WI38 (cell line): ENCODE results near the gene MAP1B.

Experiments
- H3K4me3 ChIP-seq: 2 replicates; pipeline ENCODE4 v1.5.1; 2011; ENCODE audit warnings: low read depth, mild to moderate bottlenecking, control low read depth, low read length
- CTCF ChIP-seq: IDR thresholded peaks from 2 replicates; pipeline ENCODE4 v1.5.1; 2012; ENCODE audit warnings: low read depth, mild to moderate bottlenecking, control low read depth, low read length

The MAP1B gene

DNA sequence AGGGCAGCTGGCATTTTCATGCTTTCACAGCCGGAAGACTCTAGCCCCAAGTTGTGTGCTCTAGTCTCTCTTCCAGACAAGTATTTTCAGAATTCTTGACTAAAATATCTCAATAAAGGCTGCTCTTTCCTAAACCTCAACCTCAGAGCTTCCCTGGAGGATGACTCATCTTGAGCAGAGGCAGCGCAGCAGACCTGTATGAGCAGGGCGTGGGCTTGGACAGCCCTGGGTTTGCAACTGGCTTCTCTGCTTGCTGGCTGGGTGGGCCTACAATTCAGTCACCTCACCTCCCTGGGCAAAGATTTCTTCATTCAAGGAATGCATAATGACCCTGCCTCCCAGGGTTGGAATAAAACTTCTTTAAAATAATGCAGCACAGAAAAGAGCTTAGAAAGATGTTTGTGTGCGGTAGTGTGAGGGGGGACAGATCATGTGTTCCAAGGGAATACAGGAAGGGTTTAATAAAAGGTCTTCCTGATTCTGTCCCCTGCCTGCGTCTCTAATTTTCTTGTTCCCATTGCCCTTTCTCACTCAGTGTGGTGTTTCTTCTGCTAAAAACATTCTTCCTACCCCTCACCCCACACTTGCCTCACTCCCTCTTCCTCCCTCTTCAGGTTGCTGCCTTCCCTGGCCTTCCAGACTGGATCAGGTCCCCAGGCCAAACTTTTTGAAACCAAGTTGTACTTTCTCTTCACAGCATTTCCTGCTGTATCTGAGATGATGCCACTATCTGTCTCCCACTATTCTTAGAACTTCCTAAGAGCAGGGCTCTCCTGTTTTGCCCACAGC is 39.4 kb upstream of the MAP1B start:
- no peak for TF ChIP-seq CTCF
- H3K4me3 ChIP-seq, result no peak overlapping the region

DNA sequence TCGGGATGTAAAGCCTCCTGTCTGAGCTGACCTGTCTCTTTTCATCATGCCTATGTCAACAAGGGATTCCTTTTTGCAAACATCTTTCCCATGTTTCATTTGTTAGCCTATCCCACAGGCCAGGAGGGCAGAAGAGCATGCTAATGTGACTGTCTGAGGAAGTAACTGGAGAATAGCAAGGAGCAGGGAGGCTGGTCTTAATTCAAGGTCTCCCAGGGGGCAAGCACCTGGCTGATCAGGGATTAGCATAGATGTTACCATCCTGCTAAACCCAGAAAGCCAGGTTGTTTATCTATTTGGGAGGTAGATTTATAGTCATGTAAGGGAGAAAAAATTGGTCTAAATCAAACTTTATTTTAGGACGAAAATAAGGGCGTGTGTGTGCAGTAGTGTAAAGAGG is 36.7 kb upstream of the MAP1B start:
- H3K4me3 ChIP-seq, result no peak overlapping the region
- TF ChIP-seq CTCF, result no peak

DNA sequence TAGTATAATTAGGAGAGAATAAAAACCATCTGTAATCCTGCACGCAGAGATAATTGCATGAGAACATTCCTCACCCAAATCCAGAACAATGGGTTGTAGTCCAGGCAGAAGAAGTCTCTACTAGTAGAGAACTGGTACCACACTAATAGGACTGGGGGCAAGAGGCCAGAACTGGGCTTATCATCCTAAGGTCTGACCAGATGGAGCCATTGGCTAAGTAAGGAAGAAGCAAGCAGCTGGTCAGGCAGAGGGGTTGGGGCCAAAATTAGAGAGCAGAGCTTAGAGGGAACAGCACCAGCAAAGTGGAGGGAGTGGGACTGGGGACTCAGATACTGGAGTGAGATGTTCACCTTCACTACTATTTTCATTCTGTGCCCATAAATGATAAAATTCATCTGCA is 35.4 kb upstream of the MAP1B start:
- no peak for TF ChIP-seq CTCF
- H3K4me3 ChIP-seq, result no peak overlapping the region

DNA sequence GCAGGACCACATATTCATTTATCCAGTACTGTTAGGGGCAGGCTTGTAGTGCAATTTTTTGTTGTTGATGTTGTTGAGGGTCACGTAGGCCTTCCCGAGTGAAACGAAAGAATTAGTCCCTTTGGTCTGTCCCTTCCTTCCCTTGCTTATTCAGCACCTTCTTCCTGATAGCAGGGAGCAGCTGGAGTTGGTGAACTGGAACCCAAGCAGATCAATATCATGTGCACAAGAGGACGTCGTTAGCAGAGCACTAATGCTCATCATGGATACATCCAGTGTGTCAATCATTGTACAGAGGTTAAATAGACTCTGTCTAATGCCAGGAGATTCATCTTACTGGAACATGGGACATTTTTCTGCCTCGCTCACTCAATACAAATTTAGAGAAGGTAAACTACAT is 33.0 kb upstream of the MAP1B start:
- TF ChIP-seq CTCF, result no peak
- H3K4me3 ChIP-seq, result no peak overlapping the region

DNA sequence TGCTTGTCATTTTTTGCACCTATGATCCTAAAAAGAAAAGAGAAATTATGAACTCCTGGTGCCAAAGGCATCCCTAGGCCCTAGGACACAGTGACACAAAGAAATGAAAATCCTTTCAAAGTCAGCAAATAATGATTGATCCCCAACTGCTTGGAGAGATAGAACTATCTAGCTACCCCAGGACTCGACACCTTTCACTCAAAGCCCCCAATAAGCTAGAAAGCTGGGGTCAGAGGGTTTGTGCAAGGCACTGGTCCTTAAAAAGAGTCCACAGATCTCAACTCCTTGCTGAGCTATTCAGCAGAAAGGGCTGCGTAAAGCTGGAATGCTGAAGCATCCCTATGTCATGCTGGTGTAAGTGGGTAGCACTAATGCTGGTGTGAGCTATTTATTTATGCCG is 31.8 kb upstream of the MAP1B start:
- no peak overlapping the region for H3K4me3 ChIP-seq
- TF ChIP-seq CTCF, result no peak

DNA sequence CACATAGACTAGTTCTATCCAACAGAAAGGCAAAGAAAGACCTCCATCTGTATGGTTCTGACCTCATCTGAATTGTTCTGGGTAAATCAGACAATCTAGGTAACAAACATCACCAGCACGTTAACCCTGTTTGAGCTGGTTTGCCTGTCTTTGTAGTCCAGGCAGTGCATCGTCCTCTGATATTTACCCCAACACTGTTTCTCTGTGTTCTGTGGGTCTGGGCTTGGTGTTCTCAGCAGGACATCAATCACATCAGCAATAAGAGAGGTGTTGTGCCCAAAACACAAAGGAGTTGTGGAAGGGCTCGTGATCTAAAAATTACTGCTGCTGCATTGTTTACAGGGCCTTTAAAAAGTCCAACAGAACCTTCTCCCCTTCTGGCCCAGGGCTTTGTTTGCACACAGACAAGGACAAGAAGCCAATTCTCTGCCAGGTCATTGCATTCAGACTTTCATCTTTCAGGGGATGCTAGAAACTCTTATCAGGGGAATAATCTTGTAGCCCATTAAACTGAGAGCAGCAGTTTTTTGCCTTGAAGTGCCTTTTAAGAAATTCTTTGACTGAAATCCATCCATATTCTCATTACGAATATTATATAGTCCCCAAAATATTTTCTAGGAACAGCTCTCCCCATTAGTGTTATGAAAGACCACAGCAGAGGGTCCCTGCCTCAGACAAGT is 30.5 kb upstream of the MAP1B start:
- H3K4me3 ChIP-seq, result no peak overlapping the region
- TF ChIP-seq CTCF, result no peak

GRCh38 chr5:72077390-72077789 is 29.9 kb upstream of the MAP1B start:
- no peak overlapping the region for H3K4me3 ChIP-seq
- no peak for TF ChIP-seq CTCF
